GM19438 (cell line): ENCODE measurements around the gene FLRT1.

ENCODE experiments used
- ATAC-seq: cut with Tn5 transposase; IDR thresholded peaks from one replicate; pipeline ENCODE4 v1.9.1; 2021; ENCODE audit warnings: low read depth; ENCODE audit not compliant: unreplicated experiment

Gene FLRT1

DNA sequence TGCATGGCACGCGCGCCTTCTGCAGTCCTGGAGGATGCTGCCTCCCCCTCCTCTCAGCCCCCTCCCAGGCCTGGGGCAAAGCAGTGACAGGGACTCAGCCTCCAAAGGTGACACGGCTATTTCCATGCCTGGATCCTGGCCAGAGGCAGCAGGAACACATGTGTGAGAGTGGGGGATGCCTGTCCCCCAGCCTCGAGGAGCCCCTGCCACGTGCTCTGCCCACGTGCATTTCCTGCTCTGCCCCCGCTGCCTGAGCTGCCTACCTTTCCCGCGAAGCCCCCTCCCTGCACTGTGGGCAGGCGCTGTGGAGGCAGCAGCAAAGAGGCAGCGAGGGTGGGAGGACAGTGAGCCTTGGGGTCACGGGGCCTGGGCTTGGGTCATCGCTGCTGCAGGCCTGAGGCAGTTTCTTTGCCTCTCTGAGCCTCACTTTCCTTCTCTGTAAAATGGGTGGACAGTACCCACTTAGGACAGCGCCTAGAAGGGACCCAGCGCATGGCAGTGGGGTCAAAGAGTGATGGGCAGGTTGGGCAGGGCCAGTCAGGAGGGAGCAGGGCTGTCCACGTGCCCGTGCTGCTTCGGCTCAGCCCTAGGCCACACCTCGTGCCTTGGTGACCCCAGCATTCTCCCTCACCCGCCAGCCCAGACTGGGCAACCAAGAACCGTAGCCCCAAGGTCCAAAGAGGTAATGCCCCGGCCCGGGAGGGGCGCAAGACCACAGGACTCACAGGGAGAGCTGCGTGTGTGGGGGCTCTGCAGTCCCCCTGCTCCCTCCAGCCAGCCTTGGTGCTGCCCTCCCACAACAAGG lies 48.6 kb downstream of the FLRT1 start:
- ATAC-seq = no peak

DNA sequence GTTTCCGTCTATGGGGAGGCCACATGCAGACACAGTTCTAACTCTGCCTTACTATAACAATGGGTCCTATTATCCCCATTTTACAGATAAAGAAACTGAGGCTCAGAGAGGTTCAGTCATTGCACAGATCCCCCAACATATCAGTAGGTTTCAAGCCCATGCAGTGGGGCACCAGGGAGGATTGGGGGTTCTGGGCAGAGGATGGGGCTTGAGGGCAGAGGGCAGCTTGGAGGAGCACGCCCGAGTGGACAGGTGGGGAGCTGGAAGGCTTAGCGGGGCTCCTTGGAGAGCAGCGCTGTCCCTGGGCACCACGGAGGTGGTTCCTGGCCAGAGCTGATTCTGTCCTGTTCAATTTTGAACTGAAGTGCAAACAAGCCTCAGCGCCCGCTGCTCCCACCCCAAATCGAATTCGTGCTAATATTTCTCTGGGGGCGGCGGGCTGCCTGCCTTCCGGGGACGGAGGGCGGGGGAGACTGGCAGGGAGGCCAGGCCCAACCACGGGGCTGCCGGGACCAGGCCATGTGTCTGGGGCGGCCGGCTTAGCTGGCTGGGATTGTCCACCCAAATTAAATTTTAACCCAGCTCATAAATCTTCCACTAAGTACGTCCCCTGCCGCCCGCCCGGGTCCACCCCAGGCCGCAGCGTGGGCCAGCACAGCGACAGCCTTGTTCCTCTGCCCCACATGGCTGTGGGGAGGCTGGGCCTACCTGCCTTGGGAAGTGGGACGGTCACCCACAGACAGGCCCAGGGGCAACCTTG lies 49.4 kb downstream of the FLRT1 start:
- ATAC-seq = no peak
